ENCODE results near the gene VPS26C. TPM values are rescaled to one million over a fixed set of nuclear protein-coding genes. Genes with fewer than 3 reads are reported as not detected.
"Not testable (repeated sequence)": the region's sequence is repeated elsewhere in the genome, so short reads cannot be mapped to it uniquely, and the experiment has no call there.

VPS26C gene
- polyA plus RNA-seq, 5 donors: 33.1 to 43.4 (median 40.2) TPM

- DNase-seq: no peak
Measured at GRCh38 chr21:37231671-37232070, 35.5 kb downstream of the VPS26C start.

- DNase-seq: no peak
Measured at GRCh38 chr21:37231249-37231645, 35.9 kb downstream of the VPS26C start.

GRCh38 chr21:37230632-37231248, 36.4 kb downstream of the VPS26C start:
- DNase-seq: no peak

GRCh38 chr21:37228003-37228400, 39.1 kb downstream of the VPS26C start:
- no peak for DNase-seq

- DNase-seq: no peak
Measured at GRCh38 chr21:37227071-37228002, 39.8 kb downstream of the VPS26C start.

GRCh38 chr21:37226041-37226920, 40.9 kb downstream of the VPS26C start:
- DNase-seq: no peak

GRCh38 chr21:37224861-37225839, 42.0 kb downstream of the VPS26C start:
- no peak for DNase-seq

GRCh38 chr21:37223804-37224345, 43.3 kb downstream of the VPS26C start:
- no peak for DNase-seq

- not testable (repeated sequence) for DNase-seq
Measured at GRCh38 chr21:37222248-37222647, 44.9 kb downstream of the VPS26C start.

GRCh38 chr21:37220981-37221664, 46.0 kb downstream of the VPS26C start:
- DNase-seq: peak; percentile 85 to 87

GRCh38 chr21:37220433-37220980, 46.6 kb downstream of the VPS26C start:
- DNase-seq: peak; percentile 44 to 51

GRCh38 chr21:37219761-37220432, 47.2 kb downstream of the VPS26C start:
- no peak for DNase-seq

- DNase-seq: no peak
Measured at GRCh38 chr21:37214952-37215351, 52.2 kb downstream of the VPS26C start.

GRCh38 chr21:37210799-37211198, 56.3 kb downstream of the VPS26C start:
- no peak for DNase-seq

GRCh38 chr21:37210130-37210529, 57.0 kb downstream of the VPS26C start:
- DNase-seq: no peak

- DNase-seq: peak in 1 of 2 donors; percentile 5
Measured at GRCh38 chr21:37208741-37209225, 58.4 kb downstream of the VPS26C start.

- peak; percentile 6 to 7 for DNase-seq
Measured at GRCh38 chr21:37208056-37208721, 58.9 kb downstream of the VPS26C start.

- DNase-seq: no peak
Measured at GRCh38 chr21:37207441-37208009, 59.6 kb downstream of the VPS26C start.
